T-helper 1 cell treated with Interleukin-12 subunit alpha and Interleukin-12 subunit beta and Interleukin-4 antibody, amounts not matched to agents 30 ng/mL and 1 ng/mL, for 36 hours (primary cell): ENCODE measurements around the gene SDR39U1. TPM values are rescaled to one million over a fixed set of nuclear protein-coding genes. Genes with fewer than 3 reads are reported as not detected.

ENCODE experiments used
- intact Hi-C: fragments of 100-400 bp; cut with micrococcal nuclease; formaldehyde crosslinking; loops from one replicate; pipeline ENCODE4 v1.15.1; 2024
- total RNA-seq: library from RNA; stranded (reverse); gene quantifications from 2 replicates; pipeline ENCODE4 v1.2.3, GENCODE V29; 2022

The SDR39U1 gene
- total RNA-seq, 1 donor from 2014 or later = 49.9 TPM

DNA sequence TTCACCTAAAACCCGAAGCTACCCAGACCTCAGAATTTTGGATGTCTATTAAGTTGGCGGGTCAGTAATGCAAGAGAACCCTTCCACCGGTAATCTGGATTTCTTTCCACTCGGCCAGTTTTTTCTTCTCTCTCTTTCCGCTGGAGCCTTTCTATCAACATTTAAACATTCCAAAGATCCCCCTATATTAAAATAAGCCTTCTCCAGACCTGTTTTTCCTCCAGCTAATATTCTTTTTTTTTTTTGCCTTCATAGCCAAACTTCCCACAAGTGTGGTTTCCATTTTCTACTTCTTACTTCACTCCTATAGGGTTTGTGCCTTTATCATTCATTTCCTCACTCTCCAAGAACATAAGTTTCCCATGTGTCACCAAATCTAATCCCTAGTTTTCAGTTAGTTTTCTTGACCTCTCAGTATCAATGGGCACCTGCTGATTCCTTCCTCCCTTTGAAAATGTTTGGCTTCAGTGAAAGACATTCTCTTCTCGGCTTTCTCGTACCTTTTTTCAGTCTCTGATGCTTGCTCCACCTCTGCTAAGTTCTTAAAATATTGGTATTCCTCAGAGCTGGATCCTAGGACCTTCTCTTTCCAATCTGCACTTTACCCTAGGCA lies 583 bp upstream of the SDR39U1 start:
- intact Hi-C loops = loop anchor here (2.0 to 10.0 kb wide), 6 partner anchors 164 to 1348 kb away; partner anchors contain the start of genes ACIN1, C14orf119, GZMH and PABPN1

DNA sequence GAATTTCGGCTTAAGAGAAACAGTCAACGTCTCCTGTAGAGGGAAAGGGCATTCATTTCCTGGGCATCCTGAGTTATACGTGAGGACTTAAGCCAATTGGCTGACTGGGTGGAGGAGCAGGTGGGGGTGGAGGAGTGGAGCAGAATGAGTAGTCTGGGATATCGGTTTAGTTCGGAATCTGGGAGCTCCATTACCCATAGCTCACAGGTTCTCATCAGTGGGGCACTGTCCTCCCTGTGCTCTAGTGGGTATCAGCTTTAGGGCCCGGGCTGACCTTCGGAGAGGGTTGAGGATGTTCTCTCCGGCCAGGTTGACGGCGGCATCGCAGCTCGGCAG lies 704 bp downstream of the SDR39U1 start:
- intact Hi-C loops = loop anchor here (1.0 to 10.0 kb wide), 23 partner anchors 11 to 1347 kb away; partner anchors contain the start of genes ACIN1, C14orf119, DCAF11 and DHRS1

DNA sequence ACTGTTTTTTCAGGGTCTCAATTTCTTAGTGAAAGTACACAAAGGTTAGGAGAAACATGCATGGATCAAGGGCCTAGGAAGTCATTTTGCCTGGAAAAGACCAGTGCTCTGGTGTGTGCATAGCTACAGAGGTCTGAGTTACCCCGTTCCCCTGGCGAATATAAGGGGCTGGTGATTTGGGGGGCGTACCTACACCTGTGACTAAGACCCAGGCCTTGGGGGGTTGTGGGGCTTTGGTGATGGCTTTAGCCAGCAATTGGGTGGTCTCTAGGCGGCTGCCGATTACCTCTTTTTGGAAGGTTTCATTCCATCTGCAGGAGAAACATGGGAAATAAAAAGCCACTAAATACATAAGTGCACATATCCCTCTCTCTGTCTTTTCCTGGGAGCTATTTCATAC lies 1.1 kb downstream of the SDR39U1 start:
- intact Hi-C loops = loop anchor here (5.0 to 10.0 kb wide), 3 partner anchors 166 to 1347 kb away; partner anchors contain the start of genes ACIN1, C14orf119, GZMH and PABPN1

DNA sequence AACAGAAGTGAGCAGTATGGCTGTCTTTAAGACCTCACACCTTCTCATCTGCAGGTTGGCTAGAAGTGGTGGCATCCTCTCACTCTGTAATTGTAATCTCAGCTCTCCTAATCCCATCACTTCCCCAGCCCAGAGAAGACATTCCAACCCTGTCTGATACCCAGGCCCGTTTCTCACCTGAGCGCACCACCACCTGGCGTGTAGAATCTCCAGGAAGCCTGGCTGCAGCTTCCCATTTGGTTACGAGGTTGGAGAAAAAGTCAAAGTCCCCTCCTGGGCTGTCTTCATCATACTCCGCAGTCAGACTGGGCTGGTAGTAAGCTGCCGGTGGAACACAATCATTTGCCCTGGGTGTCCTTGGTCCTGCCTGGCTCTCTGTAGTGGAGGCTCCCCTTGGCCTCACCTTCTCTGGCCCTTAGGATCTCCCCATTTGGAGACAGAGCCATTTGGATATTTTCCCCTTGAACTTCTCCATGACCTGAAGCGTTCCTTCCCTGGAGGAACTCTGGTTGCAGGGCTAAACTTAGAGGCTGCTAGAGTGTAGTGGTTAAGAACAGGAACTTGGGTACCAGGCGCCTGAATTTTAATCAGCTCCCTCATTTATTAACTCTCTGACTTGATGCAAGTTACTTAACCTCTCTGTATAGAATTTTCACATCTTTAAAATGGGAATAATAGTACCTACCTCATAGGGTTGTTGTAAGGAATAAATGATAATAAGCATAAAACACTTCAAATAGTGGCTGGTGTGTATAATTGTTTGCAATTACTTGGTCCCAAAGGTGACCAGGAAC lies 1.8 kb downstream of the SDR39U1 start:
- intact Hi-C loops = loop anchor here (5.0 to 10.0 kb wide), 3 partner anchors 166 to 1346 kb away; partner anchors contain the start of genes ACIN1, C14orf119, GZMH and PABPN1

DNA sequence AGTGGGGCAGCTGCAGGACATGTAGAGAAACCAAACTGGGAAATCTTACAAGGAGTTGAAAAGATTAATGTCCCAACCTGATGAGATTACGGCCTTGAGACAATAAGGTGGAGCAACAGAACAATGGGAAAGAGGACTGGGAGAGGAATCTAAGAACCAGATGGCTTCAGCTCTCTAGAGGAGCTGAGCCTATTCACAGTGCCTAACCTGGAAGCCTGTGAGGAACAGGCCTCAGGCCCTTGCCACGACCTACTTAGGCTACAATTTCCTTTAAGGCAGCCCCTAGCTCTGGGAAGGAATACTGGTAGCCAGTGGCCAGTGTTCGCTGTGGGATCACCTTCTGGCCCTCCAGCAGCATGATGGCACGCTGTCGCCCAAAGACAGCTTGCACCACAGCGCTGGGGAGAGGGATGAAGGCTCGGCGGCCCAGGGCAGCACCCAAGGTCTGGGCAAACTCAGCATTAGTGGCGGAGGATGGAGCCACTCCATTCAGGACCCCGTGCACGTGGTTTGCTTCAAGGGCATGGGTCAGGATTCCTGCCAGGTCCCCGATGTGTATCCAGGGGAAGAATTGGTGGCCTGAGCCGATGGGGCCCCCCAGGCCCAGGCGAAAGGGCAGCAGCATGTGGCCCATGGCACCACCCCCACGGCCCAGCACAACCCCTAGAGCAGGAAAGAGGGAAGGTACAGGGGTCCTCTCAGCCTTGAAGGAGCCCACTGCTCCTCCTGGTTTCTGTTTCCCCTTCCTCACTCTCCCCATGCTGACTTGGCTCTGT lies 2.6 kb downstream of the SDR39U1 start:
- intact Hi-C loops = loop anchor here (5.0 to 10.0 kb wide), 3 partner anchors 167 to 1345 kb away; partner anchors contain the start of genes ACIN1, C14orf119, GZMH and PABPN1

DNA sequence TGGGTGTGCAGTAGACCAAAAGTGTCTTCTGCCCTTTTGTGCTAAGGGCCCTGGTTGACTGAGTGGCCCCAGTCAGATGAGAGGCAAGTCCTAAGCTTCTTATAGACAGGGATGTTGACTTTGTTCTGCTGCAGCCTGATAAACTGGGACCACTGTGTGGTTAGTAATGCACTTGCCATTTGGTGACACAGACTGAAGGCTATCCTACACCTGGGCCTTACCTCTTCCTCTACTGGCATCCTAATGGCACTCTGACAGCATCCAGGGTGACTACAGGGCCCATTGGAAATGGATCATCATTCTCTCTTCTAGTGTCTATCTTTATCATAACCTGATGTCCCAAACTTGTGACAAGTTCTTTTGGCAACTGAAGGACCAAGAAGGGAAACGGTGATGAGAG lies 3.3 kb downstream of the SDR39U1 start:
- intact Hi-C loops = no loop called here

DNA sequence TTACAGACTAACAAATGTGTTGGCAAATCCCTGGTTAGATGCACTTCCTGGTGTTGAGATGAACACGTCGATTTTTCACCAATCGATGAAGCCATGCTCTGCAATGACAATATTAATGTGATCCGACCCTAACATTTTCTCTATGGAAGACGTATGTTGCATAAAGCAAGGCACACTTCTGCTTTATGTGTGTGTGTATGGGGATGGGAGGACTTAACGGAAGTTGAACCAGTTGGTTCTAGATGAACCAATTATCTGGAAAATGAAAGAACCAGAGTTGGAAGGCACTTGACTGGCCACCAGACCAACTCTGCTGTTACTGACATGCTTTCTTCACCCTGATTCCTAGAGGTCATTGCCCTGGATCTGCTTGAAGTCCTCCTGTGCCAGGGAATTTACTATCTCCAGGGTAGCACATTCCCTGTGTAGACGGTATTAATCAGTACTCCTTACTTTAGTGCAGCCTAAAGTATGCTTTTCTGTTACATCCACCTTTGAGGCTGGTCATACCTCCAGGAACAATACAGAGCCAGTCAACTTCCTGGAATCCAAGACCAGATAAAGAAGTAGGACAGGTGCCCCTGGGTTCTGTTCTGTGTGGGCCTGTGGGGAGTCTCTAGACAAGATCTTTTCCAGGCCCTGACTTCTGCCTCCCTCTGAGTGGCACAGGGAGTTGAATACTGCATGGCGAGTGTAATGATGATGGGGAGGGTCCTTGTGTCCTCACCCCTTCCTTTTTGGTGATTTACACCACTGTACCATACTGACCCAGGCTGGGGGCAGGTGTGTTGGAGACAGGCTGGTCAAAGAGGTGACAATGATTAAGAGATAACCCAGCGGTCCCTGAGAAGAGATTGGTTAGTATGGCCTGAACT lies 4.1 kb downstream of the SDR39U1 start:
- intact Hi-C loops = no loop called here

DNA sequence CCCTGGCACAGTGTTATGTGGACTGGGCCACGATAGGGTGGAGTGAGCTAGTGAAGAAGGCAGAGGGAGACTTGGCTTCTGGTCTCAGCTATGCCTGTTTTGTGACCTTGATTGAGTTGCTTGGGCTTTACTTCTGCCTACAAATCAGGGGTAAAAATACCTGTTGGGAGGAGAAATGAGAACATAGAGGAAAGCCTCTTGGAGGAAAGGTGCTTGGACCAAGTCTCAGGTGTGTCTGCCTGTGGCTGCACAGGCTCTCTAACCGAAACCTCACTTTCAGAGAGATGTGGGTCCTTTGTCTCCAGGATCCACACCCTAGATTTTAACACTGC lies 4.9 kb downstream of the SDR39U1 start:
- intact Hi-C loops = no loop called here

DNA sequence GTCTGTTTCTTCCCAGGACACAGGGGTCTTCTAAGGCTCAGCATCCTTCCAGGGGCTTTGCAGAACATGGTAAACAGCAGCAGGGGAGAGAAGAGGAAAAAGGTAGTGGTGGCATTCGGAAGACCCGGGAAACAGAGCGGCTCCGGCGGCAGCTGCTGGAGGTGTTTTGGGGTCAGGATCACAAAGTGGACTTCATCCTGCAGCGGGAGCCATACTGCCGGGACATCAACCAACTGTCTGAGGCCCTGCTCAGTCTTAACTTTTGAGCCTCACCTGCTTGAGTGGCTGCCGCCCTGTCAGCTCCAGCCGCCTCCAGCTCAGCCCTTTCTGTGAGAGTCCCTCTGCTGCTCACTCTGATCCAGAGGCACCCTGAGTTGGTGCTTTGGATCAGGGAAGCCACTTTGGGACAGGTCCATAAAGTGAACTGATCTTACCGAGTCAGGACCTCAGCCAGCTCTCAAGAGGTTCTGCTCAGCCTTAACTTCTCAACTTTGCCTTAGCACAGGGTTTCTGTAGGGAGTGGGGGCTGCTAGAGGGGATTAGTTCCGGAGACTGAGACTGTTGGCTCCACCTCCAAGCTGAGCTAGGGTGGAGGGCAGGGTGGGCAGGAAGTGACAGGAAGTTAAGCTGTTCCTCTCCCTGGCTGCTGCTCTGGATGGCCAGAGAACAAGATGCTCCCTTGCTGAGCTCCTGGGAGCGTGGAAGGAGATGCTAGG lies 5.4 kb downstream of the SDR39U1 start:
- intact Hi-C loops = no loop called here

DNA sequence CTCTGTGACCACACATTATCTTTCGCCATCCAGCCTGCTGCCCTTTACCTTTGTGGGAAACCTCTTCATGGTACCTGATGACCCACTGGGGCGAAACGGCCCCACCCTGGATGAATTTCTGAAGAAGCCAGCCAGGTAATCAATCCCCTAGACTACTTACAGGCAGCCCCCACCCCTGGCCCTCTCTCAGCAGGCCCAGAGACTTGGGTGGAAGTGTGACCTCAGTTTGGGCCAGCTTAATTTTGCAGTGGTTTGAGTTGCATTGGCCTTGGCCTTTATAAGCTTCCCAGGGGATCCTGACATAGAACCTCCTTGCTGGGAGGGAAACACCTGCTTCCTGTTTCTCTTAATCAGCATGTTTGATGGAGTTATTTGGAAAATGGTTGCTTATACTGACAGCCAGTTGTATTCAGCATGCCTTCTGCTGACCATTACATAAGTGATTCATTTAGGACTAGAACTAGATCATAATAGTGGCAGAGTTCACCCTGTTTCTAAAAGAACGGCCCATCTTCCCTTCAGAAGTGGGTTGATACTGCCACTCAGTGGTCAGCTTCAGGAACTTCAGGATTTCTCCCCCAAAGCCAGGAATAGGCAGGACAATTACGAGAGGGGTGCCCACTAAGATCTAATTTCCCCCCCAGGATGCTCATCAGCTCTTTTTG lies 6.1 kb downstream of the SDR39U1 start:
- intact Hi-C loops = loop anchor here (1.0 kb wide), 2 partner anchors 103 to 128 kb away; no protein-coding TSS in a partner anchor

DNA sequence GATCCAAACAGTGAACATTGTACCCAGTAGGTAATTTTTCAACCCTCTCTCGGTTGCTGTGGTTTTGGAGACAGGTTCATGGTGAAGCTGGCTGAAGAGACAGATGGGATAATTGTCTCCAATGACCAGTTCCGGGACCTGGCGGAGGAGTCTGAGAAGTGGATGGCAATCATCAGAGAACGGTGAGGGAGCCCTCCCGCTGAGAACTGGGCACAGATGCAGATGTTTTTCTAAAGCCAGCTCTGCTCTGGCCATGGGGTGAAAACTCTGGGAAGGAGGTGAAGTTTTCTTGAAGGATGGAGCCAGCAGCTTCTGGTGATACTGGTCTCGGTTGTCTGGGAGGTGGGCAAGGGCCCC lies 6.6 kb downstream of the SDR39U1 start:
- intact Hi-C loops = loop anchor here (1.0 kb wide), 2 partner anchors 103 to 128 kb away; no protein-coding TSS in a partner anchor

DNA sequence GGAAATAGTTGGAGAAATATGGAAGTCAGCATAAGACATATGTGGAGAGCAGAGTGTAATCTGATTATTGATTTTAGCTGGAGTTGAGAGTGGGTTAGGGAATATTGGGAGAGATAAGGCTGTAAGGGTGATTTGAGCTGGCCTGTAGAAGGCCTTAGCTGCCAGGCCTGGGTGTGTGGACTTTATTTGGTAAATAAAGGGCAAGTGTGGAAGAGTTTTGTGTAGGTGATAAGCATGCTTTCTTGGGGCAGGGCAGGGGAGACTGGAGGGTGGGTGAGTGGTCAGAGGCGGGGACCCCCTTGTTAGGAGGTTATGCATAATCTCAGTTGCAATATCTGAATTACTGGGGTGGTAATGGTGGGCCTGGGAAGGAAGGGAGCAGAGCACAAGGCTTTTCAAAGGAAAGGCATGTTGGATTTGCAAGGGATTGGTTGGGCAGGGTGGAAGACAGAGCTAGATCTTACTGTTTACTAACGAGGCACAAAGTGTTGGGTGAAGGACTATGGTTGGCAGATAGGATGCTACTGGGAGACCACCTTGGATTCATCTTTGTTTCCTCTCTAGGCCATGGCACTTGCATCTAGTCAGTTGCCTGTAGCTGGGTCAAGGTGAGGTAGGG lies 7.3 kb downstream of the SDR39U1 start:
- intact Hi-C loops = no loop called here

DNA sequence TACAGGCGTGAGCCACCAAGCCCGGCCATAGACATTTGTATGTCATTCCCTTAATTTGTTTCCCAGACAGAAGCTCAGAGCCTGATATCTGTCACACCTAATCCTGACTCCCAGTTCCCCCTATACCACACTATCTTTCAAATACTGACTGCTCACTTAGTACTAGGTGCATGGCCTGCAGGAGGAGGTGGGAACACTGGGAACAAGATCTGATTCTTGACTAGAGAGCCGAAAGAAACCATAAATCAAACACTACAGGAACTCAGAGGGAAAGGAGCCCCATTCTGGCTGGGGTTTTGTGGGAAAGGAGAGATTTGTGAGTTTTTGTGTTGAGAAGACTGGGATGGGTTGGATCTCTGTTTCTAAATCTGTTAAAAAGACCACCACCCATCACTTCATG lies 7.9 kb downstream of the SDR39U1 start:
- intact Hi-C loops = loop anchor here (5.0 kb wide), 1 partner anchor 342 kb away; the partner anchor contains the start of gene PCK2

DNA sequence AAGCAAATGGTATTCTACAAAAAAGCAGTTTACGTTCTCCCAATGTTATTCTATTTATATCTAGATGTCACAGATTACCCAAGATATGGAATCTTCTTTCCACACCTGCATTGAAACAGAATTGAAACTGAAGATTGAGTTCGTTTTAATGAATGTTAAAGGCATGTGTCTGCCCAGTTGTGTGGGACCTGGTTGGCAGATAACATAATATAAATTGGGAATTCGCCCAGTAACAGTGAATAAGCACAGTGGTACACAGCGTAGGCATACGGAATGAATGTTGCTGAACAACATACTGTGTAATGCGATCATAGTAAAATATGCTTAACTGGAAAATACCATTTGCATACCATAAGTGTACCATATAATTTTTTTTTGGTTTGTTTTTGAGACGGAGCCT lies 8.5 kb downstream of the SDR39U1 start:
- intact Hi-C loops = loop anchor here (5.0 kb wide), 1 partner anchor 342 kb away; the partner anchor contains the start of gene PCK2

DNA sequence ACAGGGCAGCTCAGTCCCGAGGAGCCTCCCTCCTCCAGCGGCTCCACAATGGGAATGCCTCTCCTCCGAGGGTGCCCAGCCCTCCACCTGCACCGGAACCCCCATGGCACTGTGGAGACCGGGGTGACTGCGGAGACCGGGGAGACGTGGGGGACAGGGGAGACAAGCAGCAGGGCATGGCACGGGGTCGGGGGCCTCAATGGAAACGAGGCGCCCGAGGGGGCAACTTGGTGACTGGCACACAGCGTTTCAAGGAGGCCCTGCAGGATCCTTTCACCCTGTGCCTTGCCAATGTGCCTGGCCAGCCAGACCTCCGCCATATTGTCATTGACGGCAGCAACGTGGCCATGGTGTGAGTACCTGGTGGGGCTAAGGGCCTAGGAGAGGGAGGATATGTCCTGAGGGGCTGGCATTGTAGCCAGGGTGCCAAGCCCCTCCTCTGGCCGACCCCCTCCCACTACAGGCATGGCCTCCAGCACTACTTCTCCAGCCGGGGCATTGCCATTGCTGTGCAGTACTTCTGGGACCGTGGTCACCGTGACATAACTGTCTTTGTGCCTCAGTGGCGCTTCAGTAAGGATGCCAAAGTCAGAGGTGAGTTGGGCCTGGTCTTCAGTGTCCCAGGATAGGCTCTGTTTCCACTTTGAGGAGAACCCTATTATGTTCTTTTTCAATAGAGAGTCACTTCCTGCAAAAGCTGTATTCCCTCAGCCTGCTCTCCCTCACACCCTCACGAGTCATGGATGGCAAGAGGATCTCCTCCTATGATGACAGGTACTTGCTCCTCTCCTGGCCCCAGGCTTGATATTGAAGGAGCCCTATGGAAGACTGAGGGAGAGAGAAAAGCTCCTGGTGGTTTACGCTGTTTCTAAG lies 10.1 kb downstream of the SDR39U1 start:
- intact Hi-C loops = loop anchor here (5.0 kb wide), 1 partner anchor 340 kb away; the partner anchor contains the start of gene PCK2

DNA sequence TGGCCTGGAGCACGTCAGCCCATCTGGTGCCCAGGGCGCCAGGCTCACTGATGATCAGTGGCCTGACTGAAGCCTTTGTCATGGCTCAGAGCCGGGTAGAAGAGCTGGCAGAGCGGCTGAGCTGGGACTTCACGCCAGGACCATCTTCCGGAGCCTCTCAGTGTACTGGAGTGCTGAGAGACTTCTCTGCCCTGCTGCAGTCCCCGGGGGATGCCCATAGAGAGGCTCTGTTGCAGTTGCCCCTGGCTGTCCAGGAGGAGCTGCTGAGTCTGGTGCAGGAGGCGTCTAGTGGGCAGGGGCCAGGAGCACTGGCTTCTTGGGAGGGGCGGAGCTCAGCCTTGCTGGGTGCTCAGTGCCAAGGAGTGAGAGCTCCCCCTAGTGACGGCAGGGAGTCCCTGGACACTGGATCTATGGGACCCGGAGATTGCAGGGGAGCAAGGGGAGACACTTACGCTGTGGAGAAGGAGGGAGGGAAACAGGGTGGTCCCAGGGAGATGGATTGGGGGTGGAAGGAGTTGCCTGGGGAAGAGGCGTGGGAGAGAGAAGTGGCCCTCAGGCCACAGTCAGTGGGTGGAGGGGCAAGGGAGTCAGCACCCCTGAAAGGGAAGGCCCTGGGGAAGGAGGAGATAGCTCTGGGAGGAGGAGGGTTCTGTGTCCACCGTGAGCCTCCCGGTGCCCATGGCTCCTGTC lies 10.9 kb downstream of the SDR39U1 start:
- intact Hi-C loops = loop anchor here (1.0 to 5.0 kb wide), 14 partner anchors 11 to 339 kb away; partner anchors contain the start of genes CHMP4A, DHRS1, GMPR2 and NEDD8
